K562 (cell line): ENCODE data around the gene OR51B2. TPM values are rescaled to one million over a fixed set of nuclear protein-coding genes. Genes with fewer than 3 reads are reported as not detected.
A peak's percentile ranks its signal among the peaks of the same experiment; 100 is the strongest.

ENCODE experiments used
- ARID3A ChIP-seq: IDR thresholded peaks from 2 replicates; pipeline ENCODE4 v1.6.1; 2012; ENCODE audit warnings: low read depth, low read length, improper control_type of control experiment, borderline replicate concordance
- CBFB ChIP-seq: sonication (generic); formaldehyde crosslinking; IDR thresholded peaks from 2 replicates; pipeline ENCODE4 v1.4.0; 2020; ENCODE audit warnings: mild to moderate bottlenecking, missing genetic modification reagents
- EHMT2 ChIP-seq: fragments of 450-650 bp; IDR thresholded peaks from 2 replicates; pipeline ENCODE4 v1.6.1; 2018; ENCODE audit warnings: antibody characterized with exemption
- ELF1 ChIP-seq: fragments of 200-800 bp; sonication (Bioruptor generic); IDR thresholded peaks from 2 replicates; pipeline ENCODE4 v1.6.1; 2016; ENCODE audit warnings: missing genetic modification characterization, missing compliant biosample characterization
- FOSL1 ChIP-seq: fragments of 200-800 bp; sonication (Bioruptor generic); conservative IDR thresholded peaks from 2 replicates; pipeline ENCODE4 v1.6.1; 2016; ENCODE audit warnings: missing genetic modification characterization, missing compliant biosample characterization
- FOXO4 ChIP-seq: fragments of 450-650 bp; formaldehyde crosslinking; IDR thresholded peaks from 2 replicates; pipeline ENCODE4 v1.4.0; 2020; ENCODE audit warnings: mild to moderate bottlenecking, moderate library complexity
- IRF2 ChIP-seq: sonication (generic); formaldehyde crosslinking; IDR thresholded peaks from 2 replicates; pipeline ENCODE4 v1.8.1; 2022; ENCODE audit warnings: mild to moderate bottlenecking, missing genetic modification reagents
- KHSRP ChIP-seq: fragments of 450-650 bp; IDR thresholded peaks from 2 replicates; pipeline ENCODE4 v1.6.1; 2017
- MAFK ChIP-seq: IDR thresholded peaks from 2 replicates; pipeline ENCODE4 v1.6.1; 2011; ENCODE audit warnings: low read length, improper control_type of control experiment
- MCM5 ChIP-seq: fragments of 450-650 bp; IDR thresholded peaks from 2 replicates; pipeline ENCODE4 v1.6.1; 2016; ENCODE audit warnings: low read depth
- MEF2A ChIP-seq: IDR thresholded peaks from 2 replicates; pipeline ENCODE4 v1.6.1; 2011; ENCODE audit warnings: low read depth, mild to moderate bottlenecking, low read length, moderate library complexity; ENCODE audit not compliant: control insufficient read depth
- PCBP2 ChIP-seq: fragments of 200-400 bp; formaldehyde crosslinking; IDR thresholded peaks from 2 replicates; pipeline ENCODE4 v1.6.1; 2018; ENCODE audit warnings: low read length, low read depth, mild to moderate bottlenecking, moderate library complexity; ENCODE audit not compliant: poor library complexity, severe bottlenecking
- PURB ChIP-seq: sonication (generic); formaldehyde crosslinking; IDR thresholded peaks from 2 replicates; pipeline ENCODE4 v1.9.0; 2021; ENCODE audit warnings: low read depth, mild to moderate bottlenecking, missing genetic modification reagents
- RUNX1 ChIP-seq: sonication (generic); IDR thresholded peaks from 2 replicates; pipeline ENCODE4 v1.6.1; 2016; ENCODE audit warnings: antibody characterized with exemption, low read depth
- UBTF ChIP-seq, 2 experiments: IDR thresholded peaks; 2 replicates each; pipeline ENCODE4 v1.6.1; 2012; ENCODE audit warnings: improper control_type of control experiment in 2 of 2, low read depth in 2 of 2, low read length in 2 of 2, borderline replicate concordance in 1 of 2
- YY1 ChIP-seq, 3 experiments: IDR thresholded peaks; 2 replicates each; pipeline ENCODE4 v1.6.1; 2011; ENCODE audit warnings: low read length in 2 of 3, mild to moderate bottlenecking in 2 of 3, moderate library complexity in 2 of 3, borderline replicate concordance in 1 of 3, control low read depth in 1 of 3, low read depth in 1 of 3; ENCODE audit not compliant: insufficient read depth in 3 of 3, insufficient replicate concordance in 2 of 3, control insufficient read depth in 1 of 3, insufficient read length in 1 of 3; ENCODE audit errors: extremely low read depth in 1 of 3
- ZEB2 ChIP-seq: fragments of 450-650 bp; IDR thresholded peaks from 2 replicates; pipeline ENCODE4 v1.6.1; 2016
- ZNF398 ChIP-seq: fragments of 250-450 bp; sonication (Bioruptor Pico); IDR thresholded peaks from 2 replicates; pipeline ENCODE4 v1.8.0; 2021; ENCODE audit warnings: moderate library complexity, mild to moderate bottlenecking, inconsistent platforms
- ZNF77 ChIP-seq: fragments of 250-450 bp; sonication (Bioruptor Pico); IDR thresholded peaks from 2 replicates; pipeline ENCODE4 v1.5.0; 2020
- ZZZ3 ChIP-seq: fragments of 450-650 bp; IDR thresholded peaks from 2 replicates; pipeline ENCODE4 v1.6.1; 2016; ENCODE audit warnings: antibody characterized with exemption, mild to moderate bottlenecking, moderate library complexity
- polyA plus RNA-seq, 8 experiments: library from polyadenylated mRNA; depleted of rRNA in 4 of 8; stranded (reverse) in 5 of 8; unstranded in 3 of 8; fragments of >200 nt; fragmentation: Nextera tagmentation in 2 of 8; fragmentation: Illumina TruSeq in 1 of 8; extraction: Ambion mirVana in 2 of 8; extraction: Trizol in 1 of 8; gene quantifications; 2 replicates each; pipeline versions ENCODE4 v1.2.1 to v1.2.3, GENCODE V29; 2011 to 2014; ENCODE audit warnings: inconsistent platforms in 1 of 8, missing spikeins in 1 of 8
- total RNA-seq, 7 experiments: library from RNA; depleted of rRNA in 6 of 7; stranded (reverse); fragments of >200 nt in 6 of 7; fragmentation: Illumina TruSeq in 2 of 7; extraction: Trizol in 2 of 7; gene quantifications; 2 replicates each; pipeline versions ENCODE4 v1.2.1 to v1.2.3, GENCODE V29; 2011 to 2021; ENCODE audit warnings: low replicate concordance in 1 of 7

Gene OR51B2
- total and polyA plus RNA-seq, 9 of the 15 experiments (the other 6 are each of a cell fraction or from before 2014, with no cell fraction given) = 0.38 to 6.6 (median 4.0) TPM

GRCh38 chr11:5291207-5291838, 32.8 kb downstream of the OR51B2 start (continued):
- TF ChIP-seq MEF2A (no peak), MAFK (no peak), KHSRP (no peak), YY1 (IDR thresholded peaks at IDR 0.05; ENCODE audit: borderline replicate concordance in 1 of 3, control insufficient read depth in 1 of 3, extremely low read depth in 1 of 3, insufficient read depth in 3 of 3, insufficient read length in 1 of 3, insufficient replicate concordance in 2 of 3, low read depth in 1 of 3, low read length in 2 of 3) (peak in 2 of 3 experiments; percentile 43 to 94), ARID3A (no peak), ZZZ3 (no peak), ZNF398 (no peak), UBTF (IDR thresholded peaks at IDR 0.05; ENCODE audit: borderline replicate concordance in 1 of 2, low read depth in 2 of 2, low read length in 2 of 2) (no peak), EHMT2 (peak; percentile 61; the same call in 1 of the 2 replicates), CBFB (CRISPR knock-in tag) (no peak), FOXO4 (CRISPR knock-in tag) (no peak), PURB (CRISPR knock-in tag) (no peak), ZEB2 (no peak), IRF2 (CRISPR knock-in tag) (no peak), ZNF77 (CRISPR knock-in tag) (no peak), PCBP2 (no peak), RUNX1 (no peak), ELF1 (tag) (peak; percentile 48; the same call in 1 of the 2 replicates), FOSL1 (no peak), MCM5 (no peak)
